MM.1S (cell line): ENCODE measurements around the gene ARMC2.

ENCODE experiments used
- DNase-seq: peaks from one replicate; pipeline ENCODE4 v3.0.0-alpha.2; 2015
- H2AFZ ChIP-seq: fragments of 300-600 bp; sonication (generic); 2 replicates; pipeline ENCODE4 v1.6.0; 2016; ENCODE audit warnings: antibody characterized with exemption, low read length
- H3F3A ChIP-seq: fragments of 300-600 bp; sonication (generic); 2 replicates; pipeline ENCODE4 v1.6.1; 2016; ENCODE audit warnings: mild to moderate bottlenecking, antibody characterized with exemption, low read length, moderate library complexity, mixed read lengths; ENCODE audit not compliant: insufficient read depth
- H3K27ac ChIP-seq: fragments of 300-600 bp; sonication (generic); 2 replicates; pipeline ENCODE4 v1.5.1; 2016; ENCODE audit warnings: mild to moderate bottlenecking, low read length
- H3K27me3 ChIP-seq: fragments of 300-600 bp; sonication (generic); replicated peaks from 2 replicates; pipeline ENCODE4 v1.6.0; 2016; ENCODE audit warnings: low read length; ENCODE audit not compliant: insufficient read depth
- H3K36me3 ChIP-seq: fragments of 300-600 bp; sonication (generic); replicated peaks from 2 replicates; pipeline ENCODE4 v1.6.1; 2016; ENCODE audit warnings: mild to moderate bottlenecking, low read length, mixed read lengths; ENCODE audit not compliant: insufficient read depth
- H3K4me1 ChIP-seq: fragments of 300-600 bp; sonication (generic); 2 replicates; pipeline ENCODE4 v1.6.1; 2016; ENCODE audit warnings: low read length, mixed read lengths
- H3K4me2 ChIP-seq: fragments of 300-600 bp; sonication (generic); 2 replicates; pipeline ENCODE4 v1.6.0; 2016; ENCODE audit warnings: low read depth, low read length
- H3K4me3 ChIP-seq: fragments of 300-600 bp; sonication (generic); 2 replicates; pipeline ENCODE4 v1.5.1; 2016; ENCODE audit warnings: low read length, mixed read lengths
- H3K79me2 ChIP-seq: fragments of 300-600 bp; sonication (generic); 2 replicates; pipeline ENCODE4 v1.6.1; 2016; ENCODE audit warnings: mixed run types, low read length, mixed read lengths
- H3K9ac ChIP-seq: fragments of 300-600 bp; sonication (generic); 2 replicates; pipeline ENCODE4 v1.6.1; 2016; ENCODE audit warnings: low read length, mixed read lengths
- H3K9me2 ChIP-seq: fragments of 300-600 bp; sonication (generic); replicated peaks from 2 replicates; pipeline ENCODE4 v1.6.1; 2016; ENCODE audit warnings: mild to moderate bottlenecking, low read length, mixed read lengths; ENCODE audit not compliant: insufficient read depth
- H3K9me3 ChIP-seq: fragments of 300-600 bp; sonication (generic); replicated peaks from 2 replicates; pipeline ENCODE4 v1.6.1; 2016; ENCODE audit warnings: mild to moderate bottlenecking, low read length, mixed read lengths; ENCODE audit not compliant: insufficient read depth
- H4K20me1 ChIP-seq: fragments of 300-600 bp; sonication (generic); 2 replicates; pipeline ENCODE4 v1.6.1; 2016; ENCODE audit warnings: mild to moderate bottlenecking, low read length, moderate library complexity, mixed read lengths; ENCODE audit not compliant: insufficient read depth
- CTCF ChIP-seq: fragments of 300-600 bp; sonication (generic); IDR thresholded peaks from 2 replicates; pipeline ENCODE4 v1.5.1; 2016; ENCODE audit warnings: antibody characterized with exemption, low read length, mixed read lengths
- EZH2 ChIP-seq: fragments of 300-600 bp; sonication (generic); optimal IDR thresholded peaks from 2 replicates; pipeline ENCODE3; 2017; ENCODE audit warnings: low read depth, mild to moderate bottlenecking, antibody characterized with exemption, low read length, mixed read lengths
- EZH2phosphoT487 ChIP-seq: fragments of 300-600 bp; sonication (generic); IDR thresholded peaks from 2 replicates; pipeline ENCODE4 v1.6.1; 2018; ENCODE audit warnings: antibody characterized with exemption, low read length

Gene ARMC2, protein sequence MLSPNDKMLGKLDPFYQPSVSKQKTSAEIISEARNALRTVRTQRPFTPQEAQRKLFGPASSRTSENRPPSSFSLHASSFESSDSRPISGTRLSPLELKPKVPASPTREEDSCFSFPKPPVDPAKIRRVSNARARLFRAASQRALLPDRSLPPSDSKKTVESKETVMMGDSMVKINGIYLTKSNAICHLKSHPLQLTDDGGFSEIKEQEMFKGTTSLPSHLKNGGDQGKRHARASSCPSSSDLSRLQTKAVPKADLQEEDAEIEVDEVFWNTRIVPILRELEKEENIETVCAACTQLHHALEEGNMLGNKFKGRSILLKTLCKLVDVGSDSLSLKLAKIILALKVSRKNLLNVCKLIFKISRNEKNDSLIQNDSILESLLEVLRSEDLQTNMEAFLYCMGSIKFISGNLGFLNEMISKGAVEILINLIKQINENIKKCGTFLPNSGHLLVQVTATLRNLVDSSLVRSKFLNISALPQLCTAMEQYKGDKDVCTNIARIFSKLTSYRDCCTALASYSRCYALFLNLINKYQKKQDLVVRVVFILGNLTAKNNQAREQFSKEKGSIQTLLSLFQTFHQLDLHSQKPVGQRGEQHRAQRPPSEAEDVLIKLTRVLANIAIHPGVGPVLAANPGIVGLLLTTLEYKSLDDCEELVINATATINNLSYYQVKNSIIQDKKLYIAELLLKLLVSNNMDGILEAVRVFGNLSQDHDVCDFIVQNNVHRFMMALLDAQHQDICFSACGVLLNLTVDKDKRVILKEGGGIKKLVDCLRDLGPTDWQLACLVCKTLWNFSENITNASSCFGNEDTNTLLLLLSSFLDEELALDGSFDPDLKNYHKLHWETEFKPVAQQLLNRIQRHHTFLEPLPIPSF

DNA sequence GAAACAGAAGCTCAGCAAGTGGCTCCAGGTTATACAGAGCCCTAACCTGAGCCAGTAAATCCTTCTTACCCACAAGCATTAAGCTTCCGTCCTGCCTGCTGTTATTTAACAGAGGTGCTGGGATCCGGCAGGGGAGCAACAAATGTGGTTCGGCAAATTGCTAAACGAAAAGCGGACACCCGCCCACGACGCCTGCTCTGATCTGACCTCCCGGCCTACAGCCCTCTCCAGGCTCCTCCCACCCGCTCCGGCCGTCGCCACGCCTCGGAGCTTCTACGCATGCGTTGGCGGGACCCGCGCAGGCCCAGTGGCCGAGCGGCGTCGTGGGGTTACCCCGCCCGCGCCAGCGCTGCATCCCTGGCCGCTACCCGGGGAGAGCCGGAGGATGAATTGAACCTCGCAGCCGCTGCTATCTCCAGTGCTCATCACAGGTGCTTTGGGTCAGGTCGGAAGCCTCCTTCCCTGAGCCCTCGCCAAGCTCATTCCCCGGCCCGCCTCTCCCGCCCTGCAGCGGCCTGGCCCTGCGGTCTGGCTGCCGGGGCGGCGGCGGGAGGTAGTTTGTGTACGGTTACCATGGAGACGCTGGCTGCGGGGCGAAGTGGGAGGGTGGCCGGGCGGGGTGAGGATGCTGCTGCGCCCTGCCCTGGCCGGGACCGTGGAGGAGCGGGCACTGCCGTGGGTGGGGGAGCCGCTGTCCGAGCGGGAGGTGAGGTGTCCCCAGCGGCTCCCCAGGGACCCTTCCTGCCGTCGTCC lies at the start of gene ARMC2:
TSS of gene ARMC2 (plus strand) at position 307 of the 753 bp plus-strand sequence. CDS start 5,846 bp downstream, outside the sequence.
- Histone ChIP-seq H3K9me3 (no peaks in the 10 kb centered on the region), H3K4me1 (peaks cover 6% of the 10 kb centered on the region), H3K9me2 (no peaks in the 10 kb centered on the region), H3K4me3 (peak within 1 kb of the TSS; percentile 83), H3F3A (no peaks in the 10 kb centered on the region), H3K79me2 (0 out of 2 replicates have a peak, but pooled peaks cover 3% of the 10 kb centered on the region), H3K4me2 (peak within 1 kb of the TSS; percentile 93), H3K36me3 (no peaks in the 10 kb centered on the region), H2AFZ (peak within 1 kb of the TSS; percentile 79), H4K20me1 (no peaks in the 10 kb centered on the region), H3K9ac (peak within 1 kb of the TSS; percentile 88), H3K27ac (peak within 1 kb of the TSS; percentile 88), H3K27me3 (no peaks in the 10 kb centered on the region)
- TF ChIP-seq EZH2phosphoT487 = no peak
- TF ChIP-seq CTCF = no peak
- DNase-seq = peak; percentile 92

DNA sequence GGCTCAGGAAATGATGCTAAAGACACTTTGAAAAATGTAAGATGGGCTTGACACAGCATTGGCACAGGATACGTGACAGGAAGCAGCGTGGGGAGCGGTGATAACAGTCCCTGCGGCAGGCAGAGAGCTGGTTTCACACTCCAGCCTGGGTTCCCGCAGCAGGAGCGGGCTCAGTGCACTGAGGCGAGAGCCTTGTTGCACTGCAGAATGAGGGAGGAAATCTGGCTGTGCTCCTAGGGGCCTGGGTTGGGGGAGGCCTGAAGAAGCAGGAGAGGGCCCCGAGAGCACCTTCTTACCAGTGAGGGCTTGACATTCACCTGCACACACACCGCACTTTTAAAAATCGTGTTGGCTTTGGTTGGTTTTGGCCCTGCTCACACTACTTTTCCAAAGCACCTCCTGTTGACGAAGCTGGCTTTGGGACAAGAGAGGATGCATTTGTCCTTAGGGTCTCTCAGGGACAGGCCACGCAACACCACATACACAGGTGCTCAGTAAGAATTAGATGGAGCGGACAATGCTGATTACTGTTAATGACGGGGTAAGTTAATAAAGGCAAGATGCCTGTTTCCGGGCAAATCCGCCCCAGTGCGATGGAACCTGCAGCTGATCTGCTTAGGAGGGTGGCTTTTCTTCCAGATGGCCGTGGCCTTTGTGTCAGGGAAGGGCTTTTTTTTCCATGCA lies 49.4 kb upstream of the ARMC2 start:
- Histone ChIP-seq H3K27me3 (no peaks in the 10 kb centered on the region), H3K4me2 (peak overlapping the region; percentile 57), H3K4me3 (peak overlapping the region; percentile 12; the same call in 1 of the 2 replicates), H3F3A (peaks cover 10% of the 10 kb centered on the region), H2AFZ (peak overlapping the region; percentile 29), H3K9me2 (no peaks in the 10 kb centered on the region), H4K20me1 (no peaks in the 10 kb centered on the region), H3K27ac (peak overlapping the region; percentile 75; the same call in 1 of the 2 replicates), H3K9me3 (no peaks in the 10 kb centered on the region), H3K4me1 (peaks cover 51% of the 10 kb centered on the region), H3K9ac (peak overlapping the region; percentile 25; the same call in 1 of the 2 replicates), H3K36me3 (no peaks in the 10 kb centered on the region), H3K79me2 (0 out of 2 replicates have a peak, but pooled peaks cover 6% of the 10 kb centered on the region)
- no peak for TF ChIP-seq CTCF
- TF ChIP-seq EZH2phosphoT487 = no peak
- no peak for TF ChIP-seq EZH2
- peak; percentile 81 for DNase-seq

DNA sequence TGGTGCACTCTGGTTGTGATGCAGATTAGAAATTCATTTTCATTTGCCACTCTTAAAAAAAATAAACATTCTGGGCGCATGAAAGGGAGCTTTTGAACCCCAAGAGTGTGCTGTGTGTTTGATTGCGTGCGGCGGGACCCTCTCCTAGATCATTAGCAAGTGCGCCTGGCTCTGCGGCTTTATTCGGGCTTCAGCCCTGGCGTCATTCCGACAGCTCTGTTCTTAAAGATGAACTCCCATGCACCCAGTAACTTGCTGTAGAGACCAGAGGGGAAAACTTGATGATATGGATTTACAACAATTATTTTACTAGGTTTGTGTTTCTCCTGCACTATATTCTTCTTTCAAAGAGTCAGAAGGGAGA lies 48.9 kb upstream of the ARMC2 start:
- no peak for TF ChIP-seq EZH2
- no peak for TF ChIP-seq CTCF
- no peak for TF ChIP-seq EZH2phosphoT487
- Histone ChIP-seq H3K9ac (no peak overlapping the region), H3F3A (peaks cover 10% of the 10 kb centered on the region), H3K4me3 (no peak overlapping the region), H4K20me1 (no peaks in the 10 kb centered on the region), H3K36me3 (no peaks in the 10 kb centered on the region), H3K4me2 (no peak overlapping the region), H3K79me2 (0 out of 2 replicates have a peak, but pooled peaks cover 6% of the 10 kb centered on the region), H3K27ac (no peak overlapping the region), H3K4me1 (peaks cover 51% of the 10 kb centered on the region), H3K9me3 (no peaks in the 10 kb centered on the region), H3K9me2 (no peaks in the 10 kb centered on the region), H3K27me3 (no peaks in the 10 kb centered on the region), H2AFZ (no peak overlapping the region)
- DNase-seq = no peak
